NCI-H187 treated with DMSO at 0.1 percent for 48 hours (cell line): ENCODE measurements around the gene TFDP2.

ENCODE experiments used
- DNase-seq: peaks from one replicate; lab custom pipeline; 2025; lab: John Stamatoyannopoulos, UW

TFDP2 gene

DNA sequence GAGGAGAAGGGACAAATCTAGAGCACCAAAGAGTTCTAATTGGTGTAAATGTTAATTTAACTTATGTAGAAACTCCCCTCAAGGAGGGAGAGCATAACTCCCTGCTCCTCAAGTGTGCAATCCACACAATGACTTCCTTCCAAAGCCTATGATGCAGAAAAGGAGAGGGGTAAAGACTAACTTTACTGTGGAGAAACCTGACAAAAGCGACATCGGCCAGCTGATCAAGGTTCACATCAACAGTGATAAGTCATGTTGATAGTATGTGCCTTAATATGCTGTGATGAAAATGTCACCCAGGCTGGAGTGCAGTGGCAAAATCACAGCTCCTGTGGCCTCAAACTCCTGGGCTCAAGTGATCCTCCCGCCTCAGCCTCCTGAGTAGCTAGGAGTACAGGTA, 76.5 kb downstream of the TFDP2 start:
- no peak for DNase-seq

DNA sequence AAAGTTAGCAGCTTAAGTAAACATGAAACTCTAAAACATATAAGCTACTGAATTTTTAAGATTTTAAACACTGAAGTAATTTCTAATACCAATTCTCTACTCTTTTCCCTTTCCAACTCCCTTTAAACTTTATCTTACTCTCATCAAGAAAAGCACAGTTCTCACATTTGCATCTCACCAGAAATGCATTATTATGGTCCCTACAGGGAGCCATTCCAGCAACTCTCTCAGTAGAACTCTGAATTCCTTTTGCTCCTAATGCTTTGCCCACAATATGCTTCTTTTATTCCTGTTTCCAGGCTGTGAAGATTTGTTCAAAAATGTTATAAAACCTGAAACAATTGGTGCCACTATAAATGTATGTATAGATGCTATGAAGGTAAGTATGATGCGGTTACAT, 83.4 kb downstream of the TFDP2 start:
- DNase-seq = no peak

DNA sequence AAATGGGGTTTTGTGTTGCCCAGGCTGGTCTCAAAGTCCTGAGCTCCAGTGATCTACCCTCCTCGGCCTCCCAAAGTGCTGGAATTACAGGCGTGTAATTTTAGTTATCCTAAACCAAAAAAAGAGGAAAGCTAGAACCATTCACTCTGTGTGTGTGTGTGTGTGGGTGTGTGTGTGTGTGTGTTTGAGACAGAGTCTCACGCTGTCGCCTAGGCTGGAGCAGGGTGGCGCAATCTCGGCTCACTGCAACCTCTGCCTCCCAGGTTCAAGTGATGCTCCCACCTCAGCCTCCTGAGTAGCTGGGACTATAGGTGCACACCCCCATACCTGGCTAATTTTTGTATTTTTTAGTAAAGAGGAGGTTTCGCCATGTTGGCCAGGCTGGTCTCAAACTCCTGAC, 84.0 kb downstream of the TFDP2 start:
- no peak for DNase-seq

DNA sequence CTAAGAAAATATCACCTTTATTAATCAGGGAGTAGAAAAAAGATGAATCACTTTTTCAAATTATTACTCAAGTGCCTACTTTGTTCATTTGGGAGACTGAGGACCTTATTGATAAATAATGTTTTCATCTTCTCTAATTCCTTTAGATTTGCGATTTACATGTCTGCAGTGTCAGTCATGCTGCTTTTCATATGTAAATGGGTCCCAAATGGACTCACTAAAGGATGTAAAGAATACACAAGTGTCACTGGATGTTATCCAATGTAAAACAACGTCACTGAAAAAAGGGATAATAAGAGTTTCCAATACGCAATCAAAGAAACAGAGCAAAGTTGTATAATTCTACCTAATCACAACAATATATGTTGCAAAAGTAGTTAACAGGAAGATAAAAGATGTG, 84.9 kb downstream of the TFDP2 start:
- no peak for DNase-seq

DNA sequence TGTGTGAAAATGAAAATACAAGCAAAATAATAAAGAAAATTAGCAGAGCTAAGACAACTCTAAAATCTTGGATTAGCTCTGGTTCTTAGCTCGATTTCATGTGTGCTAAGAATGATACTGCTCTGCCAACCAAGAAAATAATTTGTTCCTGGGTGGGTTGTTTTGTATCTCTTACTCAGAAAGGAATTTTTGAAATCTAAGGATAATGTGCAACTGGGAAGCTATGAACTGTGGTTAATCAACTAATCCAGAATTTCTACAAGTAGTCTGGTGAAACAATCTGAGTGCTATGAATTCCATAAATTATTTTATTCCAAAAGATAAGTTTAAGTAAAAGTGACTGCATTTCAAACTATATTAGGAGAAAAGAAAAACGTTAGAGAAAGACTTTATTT, 92.0 kb downstream of the TFDP2 start:
- DNase-seq = no peak

DNA sequence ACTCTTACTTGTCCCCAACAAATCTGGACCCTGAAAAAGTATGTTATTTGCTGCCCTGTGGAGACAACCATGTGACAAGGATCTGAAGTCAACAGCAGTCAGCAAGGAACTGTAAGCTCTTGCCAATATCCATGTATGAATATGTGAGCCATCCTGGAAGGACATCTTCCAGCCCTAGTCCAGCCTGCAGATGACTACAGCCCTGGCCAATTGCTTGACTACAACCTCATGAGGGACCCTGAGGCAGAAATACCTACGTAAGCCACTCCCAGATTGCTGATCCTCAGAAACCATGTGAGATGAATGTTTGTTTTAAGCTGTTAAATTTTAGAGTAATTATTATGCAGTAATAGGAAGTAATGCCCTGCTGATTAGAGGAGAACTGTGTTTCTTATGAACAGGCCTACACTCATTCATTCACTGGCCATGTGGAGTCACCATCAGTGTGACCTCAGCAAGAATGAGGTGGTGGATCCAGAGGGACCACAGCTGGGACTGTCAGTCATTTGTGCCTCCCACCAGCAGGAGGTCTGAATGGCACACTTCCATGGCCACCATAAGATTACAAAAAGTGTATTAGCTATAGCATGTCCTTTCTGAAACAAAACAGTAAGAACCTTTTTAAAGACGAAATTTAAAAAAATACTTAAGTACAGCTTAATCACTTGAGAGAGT, 92.6 kb downstream of the TFDP2 start:
- no peak for DNase-seq

DNA sequence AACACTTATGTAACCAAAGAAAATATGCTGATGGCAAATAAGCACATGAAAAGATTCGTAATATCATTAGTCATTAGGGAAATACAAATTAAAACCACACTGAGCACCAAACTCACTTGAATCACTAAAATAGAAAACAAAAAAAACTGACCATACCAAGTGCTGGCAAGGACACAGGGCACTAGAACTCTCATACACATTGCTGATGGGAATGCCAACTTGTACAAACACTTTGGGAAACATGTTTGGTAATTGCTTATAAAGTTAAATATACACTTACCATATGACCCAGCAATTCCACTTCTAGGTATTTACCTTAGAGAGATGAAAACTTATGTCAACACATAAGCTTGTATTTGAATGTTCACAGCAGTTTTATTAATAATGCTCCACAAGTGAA, 95.5 kb downstream of the TFDP2 start:
- DNase-seq = no peak

DNA sequence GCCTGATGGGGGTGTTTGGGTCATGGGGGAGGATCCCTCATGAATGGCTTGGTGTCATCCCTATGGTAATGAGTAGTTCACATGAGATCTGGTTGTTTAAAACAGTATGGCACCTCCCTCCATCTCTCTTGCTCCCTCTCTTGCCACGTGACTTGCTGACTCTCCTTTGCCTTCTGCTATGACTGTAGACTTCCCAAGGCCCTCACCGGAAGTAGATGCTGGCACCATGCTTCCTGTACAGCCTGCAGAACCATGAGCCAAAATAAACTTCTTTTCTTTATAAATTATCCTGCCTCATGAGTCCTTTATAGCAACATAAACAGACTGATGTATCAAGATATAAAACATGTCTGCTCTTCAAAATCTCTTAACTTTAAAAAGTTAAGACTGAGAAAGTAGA, 96.1 kb downstream of the TFDP2 start:
- no peak for DNase-seq

DNA sequence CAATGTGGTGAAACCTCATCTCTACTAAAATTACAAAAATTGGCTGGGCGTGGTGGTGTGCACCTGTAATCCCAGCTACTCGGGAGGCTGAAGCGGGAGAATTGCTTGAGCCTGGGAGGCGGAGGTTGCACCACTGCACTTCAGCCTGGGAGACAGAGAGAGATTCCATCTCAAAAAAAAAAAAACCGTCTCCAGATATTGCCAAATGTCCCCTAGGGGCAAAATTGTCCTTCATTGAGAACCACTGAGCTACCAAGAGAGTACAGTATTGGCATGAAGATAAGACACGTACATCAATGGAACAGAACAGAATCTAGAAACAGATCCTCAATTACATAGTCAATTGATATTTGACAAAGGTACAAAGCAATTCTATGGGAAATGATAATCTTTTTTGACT, 98.0 kb downstream of the TFDP2 start:
- DNase-seq = no peak

DNA sequence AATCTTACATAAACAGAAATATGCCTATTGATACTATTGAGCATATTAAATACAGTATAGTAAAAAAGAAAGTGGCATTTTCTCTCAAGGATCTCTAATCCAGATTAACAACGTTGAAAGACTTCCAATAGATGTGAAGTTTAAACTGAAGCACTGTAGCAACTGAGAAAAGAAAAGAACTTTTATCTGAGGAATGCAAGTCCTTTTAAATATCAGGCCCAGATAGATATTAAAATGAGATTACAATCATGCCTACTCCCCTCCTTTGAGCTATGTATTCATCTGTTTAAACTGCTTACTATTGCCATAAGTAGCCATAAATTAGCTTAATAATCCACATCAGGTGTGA, 102.3 kb downstream of the TFDP2 start:
- no peak for DNase-seq

DNA sequence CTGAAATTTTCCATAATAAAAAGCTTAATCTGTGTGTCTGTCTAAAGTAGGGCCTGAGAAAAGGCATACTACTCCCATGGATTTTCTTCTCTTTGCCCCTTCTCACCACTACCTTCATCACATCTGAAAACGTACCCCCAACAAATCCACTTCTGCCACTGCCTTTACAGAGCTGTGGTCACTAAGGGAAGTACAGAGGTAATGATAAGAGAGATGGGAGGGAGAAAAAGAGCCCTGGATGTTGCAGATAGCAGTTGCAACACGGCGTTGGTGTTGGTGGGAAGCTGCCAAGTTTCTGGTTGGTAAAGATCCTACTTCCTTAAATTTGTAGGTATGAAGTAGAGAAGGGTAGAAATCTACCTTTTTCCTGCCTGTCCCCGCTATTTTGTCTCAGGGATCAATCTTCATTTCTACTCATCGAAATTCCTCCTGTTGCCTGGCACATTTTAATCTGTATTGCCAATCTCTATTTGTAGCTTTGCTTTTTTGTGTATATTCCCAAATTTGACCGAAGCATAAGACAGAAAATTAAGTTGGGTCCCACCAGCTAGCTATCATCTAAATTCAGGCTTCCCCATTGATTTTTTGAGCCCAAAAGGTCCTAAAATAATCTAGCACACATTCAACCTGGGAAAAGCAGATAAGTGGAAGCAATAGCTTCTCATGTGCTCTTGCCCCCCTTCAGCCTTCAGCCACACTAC, 102.9 kb downstream of the TFDP2 start:
- no peak for DNase-seq

DNA sequence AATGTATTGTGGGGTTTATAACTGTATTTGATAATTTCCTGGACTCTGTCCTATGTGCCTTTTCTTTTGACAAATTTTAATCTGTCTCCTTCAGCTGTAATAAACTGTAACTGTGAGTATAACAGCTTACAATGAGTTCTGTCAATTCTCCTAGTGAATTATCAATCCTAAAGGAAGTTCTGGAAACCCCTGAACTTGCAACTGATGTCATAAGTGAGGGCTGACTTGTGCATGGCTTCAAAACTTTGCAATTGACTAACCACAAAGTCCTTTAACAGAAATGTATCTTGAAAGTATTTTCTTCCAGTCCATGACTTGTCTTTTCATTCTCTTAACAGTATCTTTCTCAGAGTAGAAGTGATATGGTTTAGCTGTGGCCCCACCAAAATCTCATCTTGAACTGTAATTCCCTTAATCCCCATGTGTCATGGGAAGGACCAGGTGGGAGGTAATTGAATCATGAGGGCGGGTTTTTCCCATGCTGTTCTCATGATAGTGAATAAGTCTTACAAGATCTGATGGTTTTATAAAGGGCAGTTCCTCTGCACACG, 108.3 kb downstream of the TFDP2 start:
- no peak for DNase-seq

DNA sequence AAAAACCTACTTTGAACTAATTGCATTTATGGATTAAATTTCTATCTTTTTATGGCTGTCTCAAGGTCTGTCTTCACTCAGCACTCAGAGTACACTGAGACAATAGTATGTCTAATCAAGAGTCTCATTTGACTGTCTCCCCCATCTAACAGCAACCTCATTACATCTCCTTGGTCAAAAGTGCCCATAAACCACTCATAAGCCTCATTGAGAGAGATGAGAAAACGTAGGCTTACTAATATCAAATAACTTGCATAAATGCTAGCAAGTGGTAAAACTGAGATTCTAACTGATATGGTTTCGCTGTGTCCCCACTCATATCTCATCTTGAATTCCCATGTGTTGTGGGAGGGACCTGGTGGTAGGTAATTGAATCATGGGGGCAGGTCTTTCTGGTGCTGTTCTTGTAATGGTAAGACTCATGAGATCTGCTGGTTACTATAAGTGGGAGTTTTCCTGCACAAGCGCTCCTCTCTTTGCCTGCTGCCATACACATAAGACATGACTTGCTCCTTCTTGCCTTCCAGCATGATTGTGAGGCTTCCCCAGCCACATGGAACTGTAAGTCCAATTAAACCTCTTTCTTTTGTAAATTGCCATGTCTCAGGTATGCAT, 113.9 kb downstream of the TFDP2 start:
- no peak for DNase-seq

DNA sequence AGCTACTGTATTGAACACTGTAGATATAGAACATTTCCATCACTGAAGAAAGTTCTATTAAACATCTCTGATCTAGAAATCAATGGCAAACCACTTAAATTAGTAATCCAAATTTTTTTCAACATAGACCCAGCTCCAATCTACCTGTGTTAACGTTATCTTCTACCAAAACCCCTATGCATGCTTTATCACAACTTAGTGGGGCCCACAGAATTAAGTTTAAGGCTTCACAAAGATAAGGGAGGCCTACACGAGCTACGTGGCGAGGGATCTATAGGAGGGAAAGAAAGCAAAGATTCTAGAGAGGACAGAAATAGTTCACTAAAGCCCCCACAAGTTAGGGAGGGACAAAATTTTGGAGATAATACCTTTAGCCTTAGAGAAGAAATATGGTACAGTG, 116.1 kb downstream of the TFDP2 start:
- no peak for DNase-seq

DNA sequence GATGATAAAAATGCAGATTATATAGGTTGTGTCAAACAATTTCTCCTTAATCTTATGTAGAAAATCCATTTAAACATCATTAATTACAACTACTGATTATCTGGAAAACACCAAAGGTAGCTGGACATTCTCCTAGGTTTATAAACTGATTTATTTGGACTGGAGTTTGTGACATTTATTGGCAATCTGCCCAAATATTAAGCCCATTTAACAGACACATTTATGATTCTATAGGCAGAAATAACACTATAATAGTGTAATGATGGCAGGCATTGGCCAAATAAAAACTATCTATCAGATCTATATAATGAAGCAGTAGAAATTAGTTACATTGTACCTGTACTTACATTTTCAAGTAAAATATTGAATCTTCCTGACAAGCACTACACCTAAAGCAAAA, 117.8 kb downstream of the TFDP2 start:
- no peak for DNase-seq

DNA sequence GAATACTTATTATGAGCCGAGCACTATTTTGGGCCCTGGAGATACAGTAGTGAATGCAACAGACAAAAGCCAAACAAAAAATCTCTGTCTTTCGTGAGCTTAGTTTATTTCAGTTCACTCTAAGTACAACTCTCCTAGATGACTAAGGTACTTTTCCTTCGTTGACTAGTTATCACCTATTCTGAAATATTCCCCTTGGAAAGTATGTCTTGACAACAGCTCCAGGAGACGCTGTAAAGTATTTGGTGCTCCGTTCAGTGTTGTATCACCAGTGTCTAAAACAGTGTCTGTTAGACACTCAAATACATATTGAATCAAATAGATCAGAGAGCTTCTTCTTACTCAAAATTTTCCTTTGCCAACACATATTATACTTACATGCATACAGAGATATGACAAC, 119.6 kb downstream of the TFDP2 start:
- no peak for DNase-seq

DNA sequence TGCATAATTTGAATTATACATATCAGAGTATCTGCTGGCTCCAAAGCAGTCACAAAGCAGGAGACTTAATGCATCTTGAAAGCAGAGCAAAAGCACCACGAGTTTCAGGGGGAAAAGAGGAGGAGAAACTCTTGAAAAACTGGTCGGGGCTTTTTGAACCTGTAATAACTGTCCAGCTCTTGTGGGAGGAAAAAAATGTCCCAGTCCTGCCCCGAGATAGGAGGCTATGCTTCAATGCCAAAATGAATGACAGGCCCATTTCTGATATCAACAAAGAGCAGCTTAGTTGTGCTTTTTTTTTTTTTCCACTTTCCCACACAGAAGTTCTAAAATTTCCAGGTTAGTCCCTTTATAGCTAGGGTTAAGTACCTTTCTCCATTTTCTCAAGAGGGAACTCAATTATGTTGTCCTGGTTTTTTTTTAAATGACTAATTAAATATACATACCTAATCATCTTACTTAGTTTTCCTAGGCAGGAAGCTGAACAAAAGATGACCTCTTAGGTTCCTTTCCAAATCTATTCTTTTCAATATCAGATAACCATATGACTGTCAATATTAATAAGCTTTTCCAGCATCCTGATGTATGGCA, 120.2 kb downstream of the TFDP2 start:
- no peak for DNase-seq

DNA sequence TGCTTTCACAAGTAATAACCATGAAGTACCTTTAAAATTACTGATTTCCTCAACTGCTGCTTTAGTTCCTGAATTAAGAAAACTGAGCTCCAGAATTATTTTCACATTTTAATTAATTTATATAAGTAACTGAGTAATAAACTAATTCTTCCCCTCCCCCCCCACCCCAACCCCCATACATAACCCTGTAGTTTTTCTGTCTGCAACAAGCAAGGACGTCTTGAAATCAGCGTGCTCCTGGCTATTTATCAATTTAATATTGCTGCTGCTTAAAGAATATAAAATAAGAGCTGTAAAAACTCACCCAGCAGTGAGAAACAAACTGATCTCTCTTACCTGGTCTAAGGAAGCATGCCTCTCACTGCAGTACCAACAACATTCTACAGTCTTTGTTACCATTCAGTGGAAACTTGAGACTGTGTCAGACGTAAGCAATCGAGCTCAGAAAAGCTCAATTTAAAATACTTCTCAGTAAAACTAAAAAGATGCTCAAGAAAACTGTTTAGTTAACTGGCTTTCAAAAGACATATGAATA, 121.0 kb downstream of the TFDP2 start:
- no peak for DNase-seq

DNA sequence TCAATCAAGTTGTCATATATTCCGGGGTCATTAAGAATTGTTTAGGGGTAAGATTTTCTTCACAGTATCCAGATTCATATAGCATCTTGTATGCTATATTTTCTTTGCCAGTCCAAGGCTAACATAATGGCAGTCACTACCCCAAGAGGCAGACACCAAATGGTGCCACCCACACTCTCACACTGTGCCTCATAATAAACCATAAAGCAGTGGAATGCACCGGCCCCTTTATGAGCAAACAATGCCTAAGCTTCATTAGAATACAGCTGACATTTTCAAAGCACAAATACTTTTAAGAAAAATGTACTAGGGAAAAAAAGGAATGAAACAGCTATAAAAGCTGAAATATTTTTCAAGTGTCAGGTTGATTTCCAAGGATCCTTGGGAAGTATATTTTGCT, 121.6 kb downstream of the TFDP2 start:
- no peak for DNase-seq

DNA sequence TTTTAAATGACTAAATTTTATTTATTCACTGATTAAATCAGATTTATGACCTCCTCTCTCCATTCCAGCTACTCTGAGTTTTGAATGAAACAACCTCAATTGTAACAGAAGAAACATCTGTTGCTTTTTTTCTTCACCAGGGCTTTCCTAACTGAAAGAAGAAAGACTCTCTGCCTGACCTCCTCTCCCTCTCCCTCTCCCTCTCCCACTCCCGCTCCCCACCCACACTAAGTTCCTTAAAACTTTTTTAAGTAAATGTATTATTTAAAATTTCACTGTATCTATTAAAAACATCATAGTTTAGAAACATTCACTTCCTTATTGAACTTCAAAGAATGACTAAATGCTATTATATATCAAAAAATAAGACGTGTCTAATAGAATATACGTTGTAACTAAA, 122.0 kb downstream of the TFDP2 start:
- no peak for DNase-seq

DNA sequence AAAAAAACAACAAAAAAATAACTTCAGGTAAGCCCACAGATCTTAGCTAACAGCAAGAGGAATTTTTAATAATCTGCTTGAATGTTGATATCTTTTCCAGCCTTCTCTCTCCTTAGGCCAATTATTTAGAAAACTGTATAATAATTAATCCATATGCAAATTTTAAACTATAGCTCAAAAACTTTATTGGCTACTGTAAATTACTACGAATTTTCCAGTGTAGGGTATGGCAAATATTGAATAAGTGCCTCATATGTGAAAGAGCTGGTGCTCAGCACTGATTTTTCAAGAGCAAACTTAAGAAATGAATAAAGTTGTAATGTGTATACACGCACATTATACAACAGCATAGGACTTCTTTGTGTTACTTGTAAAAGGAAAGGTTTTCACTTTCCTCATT, 123.0 kb downstream of the TFDP2 start:
- DNase-seq = no peak

DNA sequence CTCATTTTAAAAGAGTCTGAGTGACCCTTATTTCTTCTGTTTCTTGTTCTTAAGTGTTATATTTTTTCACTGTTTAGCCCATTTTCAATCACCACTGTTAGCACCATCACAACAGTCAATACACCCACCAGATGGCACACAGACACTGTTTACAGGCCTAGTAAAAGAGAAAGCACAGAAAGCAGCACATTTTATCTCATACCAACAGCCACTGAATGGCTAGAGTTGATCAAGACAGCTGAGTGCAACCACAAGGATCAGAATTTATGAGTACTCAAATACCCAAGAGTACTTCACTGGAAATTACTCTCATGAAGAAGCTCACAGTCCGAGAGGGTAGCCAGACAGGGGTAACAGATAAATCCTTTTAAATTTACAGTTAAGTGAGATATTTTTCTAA, 127.0 kb downstream of the TFDP2 start:
- no peak for DNase-seq

DNA sequence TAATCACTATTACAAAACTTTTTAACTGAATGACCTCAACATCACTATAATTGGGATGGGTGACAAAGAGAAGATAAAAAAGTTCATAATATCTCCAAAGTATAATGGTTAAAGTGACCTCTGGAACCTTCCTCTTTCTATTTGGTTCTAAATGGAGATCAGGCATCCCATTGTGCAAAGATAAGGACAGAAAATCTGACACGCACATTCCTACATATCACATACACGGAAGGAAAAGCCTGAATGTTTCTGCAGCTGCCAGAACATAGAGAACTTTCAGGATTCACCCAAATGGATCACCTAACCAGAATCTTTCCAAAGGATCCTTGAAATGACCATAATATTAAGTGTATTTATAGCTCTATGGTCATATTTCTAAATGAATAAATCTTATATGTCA, 128.2 kb downstream of the TFDP2 start:
- DNase-seq = no peak
